GM08714 (cell line): ENCODE results near the gene IQSEC2.

ENCODE experiments used
- H3K4me3 ChIP-seq: fragments of 200-500 bp; sonication (Bioruptor generic); 2 replicates; pipeline ENCODE4 v1.5.1; 2014; ENCODE audit warnings: mild to moderate bottlenecking, low read length, inconsistent platforms
- ZNF274 ChIP-seq: IDR thresholded peaks from 2 replicates; pipeline ENCODE4 v1.6.1; 2012; ENCODE audit warnings: mild to moderate bottlenecking, low read depth, low read length

Gene IQSEC2

DNA sequence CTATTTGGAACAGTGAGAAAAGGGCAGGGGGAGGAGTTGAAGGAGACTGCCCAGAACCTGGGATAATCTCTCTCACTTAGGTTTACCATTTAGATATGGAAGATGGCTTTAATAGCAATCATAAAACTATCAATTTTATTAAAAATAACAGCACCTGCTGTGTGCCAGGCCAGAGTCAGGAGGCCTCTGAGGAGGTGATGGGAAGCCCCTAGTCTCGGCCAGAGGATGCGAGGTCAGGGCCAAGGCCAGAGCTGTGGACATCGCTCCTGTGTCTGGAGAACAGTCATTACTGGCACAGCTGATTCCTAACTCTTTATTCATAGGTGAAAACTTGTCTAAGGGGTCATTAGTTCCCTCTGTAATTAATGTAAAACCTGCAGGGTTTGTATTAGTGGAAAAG lies 4.2 kb upstream of the IQSEC2 start:
- H3K4me3 ChIP-seq, result no peak overlapping the region
- no peak for TF ChIP-seq ZNF274

- no peak overlapping the region for H3K4me3 ChIP-seq
- no peak for TF ChIP-seq ZNF274
Observed at GRCh38 chrX:53284684-53285447, 3.5 kb upstream of the IQSEC2 start.

DNA sequence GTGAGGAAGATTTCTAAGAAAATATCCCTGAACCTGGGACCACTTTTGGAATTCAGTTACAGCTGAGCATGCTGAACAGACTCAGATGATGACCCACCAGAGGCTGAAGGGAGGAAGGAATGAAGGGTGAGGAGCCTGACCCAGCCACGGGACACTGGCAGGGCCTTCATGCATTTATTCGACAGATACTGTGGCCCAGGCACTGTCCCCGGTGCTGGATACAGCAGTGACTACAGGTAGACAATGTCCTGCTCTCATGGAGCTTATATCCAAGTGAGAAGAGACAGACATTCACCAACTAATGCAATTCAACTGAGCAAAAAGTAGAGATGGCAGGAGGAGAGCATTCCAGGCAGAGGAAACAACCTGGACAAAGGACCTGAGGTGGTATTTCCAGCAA lies 2.2 kb upstream of the IQSEC2 start:
- H3K4me3 ChIP-seq, result no peak overlapping the region
- no peak for TF ChIP-seq ZNF274

DNA sequence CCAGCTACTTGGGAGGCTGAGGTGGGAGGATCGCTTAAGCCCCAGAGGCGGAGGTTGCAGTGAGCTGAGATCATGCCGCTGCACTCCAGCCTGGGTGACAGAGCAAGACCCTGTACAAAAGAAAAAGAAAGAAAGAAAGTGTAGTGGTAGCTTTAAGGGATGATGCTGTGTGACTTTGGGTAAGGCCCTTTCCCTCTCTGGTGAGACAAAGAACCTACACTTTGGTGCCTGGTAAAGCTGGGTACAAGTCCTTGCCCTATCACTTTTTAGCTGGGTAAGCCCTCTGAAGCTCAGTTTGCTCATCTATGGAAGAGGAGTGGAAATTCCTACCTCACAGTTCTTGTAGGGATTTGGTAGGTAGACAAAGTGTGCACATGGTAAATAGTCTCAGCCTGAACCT lies 1.7 kb upstream of the IQSEC2 start:
- no peak overlapping the region for H3K4me3 ChIP-seq
- TF ChIP-seq ZNF274, result no peak

DNA sequence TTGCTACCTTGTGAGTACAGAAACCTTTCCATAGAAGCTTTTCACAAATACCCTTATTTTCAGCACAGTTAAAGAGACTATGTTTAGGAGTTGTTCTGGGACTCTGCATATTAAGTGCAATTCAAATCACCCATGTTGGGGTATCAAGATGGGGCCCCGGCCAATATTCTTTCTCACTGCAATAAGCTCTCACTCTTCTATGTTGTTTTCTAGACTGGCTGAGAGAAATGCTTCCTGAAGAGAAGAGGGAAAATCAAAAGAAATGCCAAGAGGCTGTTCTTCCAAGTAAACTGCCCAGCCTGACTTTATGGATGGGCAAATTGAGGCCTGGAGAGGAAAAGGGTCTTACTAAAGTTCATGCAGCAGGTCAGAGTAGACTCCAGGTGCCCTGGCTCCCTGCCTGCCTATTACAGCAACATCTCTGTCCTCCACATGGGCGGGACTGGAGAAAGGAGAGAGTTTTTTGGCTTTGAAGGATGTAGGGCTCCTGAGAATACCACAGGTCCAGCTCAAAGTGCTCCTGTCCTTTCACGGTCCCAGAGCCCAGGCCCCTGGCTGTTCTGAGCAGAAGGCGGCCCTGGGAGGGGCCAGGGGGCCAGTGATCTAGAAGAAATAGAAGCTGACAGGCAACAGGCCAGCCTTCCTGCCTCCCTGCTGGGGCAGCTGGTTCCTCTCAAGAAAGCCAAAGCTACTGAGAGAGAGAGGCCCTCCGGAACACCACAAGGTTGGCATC lies 745 bp upstream of the IQSEC2 start:
- no peak for TF ChIP-seq ZNF274
- H3K4me3 ChIP-seq, result no peak overlapping the region

GRCh38 chrX:53280331-53281320 lies 758 bp downstream of the IQSEC2 start:
- TF ChIP-seq ZNF274, result no peak
- H3K4me3 ChIP-seq, result no peak overlapping the region

DNA sequence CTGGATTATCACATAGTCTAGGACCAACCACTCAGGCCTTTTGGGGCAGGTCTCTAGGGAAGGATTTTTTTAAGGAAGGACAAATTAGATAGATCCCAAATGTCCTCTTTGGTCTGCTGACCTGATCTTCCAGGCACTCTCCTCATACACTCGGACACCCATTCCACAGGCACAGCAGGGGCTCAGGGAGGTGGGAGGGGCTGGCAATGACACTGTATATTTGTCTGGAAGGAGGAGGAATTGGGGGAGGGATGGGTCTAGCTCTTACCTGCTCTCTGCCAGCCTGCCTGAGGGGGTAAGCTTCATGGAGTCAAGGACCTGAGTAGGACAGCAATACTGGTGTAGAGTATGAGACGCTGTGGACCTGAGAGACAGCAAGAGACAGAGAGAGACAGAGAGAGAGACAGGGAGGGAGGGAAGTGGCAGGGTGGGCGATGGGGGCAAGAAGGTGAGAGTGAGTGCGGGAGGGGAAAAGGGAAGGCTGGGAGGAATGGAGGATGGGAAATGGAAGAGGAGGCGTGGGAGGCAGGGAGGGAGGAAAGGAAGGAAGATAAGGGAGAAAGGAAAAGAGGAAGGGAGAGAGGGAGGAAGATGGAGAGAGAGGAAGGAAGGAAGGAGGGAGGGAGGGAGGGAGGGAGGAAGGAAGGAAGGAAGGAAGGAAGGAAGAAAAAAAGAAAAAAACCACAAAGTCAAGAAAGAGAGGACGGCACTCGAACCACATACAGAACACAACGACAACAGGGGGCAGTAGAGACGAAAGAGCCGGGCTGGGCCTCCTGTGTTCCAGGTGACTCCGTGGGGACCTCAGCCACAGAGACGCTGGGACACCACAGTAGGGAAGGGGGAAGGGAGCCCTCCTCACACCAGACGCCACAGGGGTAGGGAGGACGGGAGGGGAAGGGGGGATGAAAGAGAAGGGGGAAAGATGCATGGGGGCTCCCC lies 1.8 kb downstream of the IQSEC2 start:
- no peak overlapping the region for H3K4me3 ChIP-seq
- no peak for TF ChIP-seq ZNF274

- no peak overlapping the region for H3K4me3 ChIP-seq
- no peak for TF ChIP-seq ZNF274
Observed at GRCh38 chrX:53272808-53273337, 8.5 kb downstream of the IQSEC2 start.

GRCh38 chrX:53269536-53270107 lies 11.8 kb downstream of the IQSEC2 start:
- TF ChIP-seq ZNF274, result no peak

GRCh38 chrX:53268173-53268572 lies 13.2 kb downstream of the IQSEC2 start:
- TF ChIP-seq ZNF274, result no peak

More at GRCh38 chrX:53269536-53270107, 11.8 kb downstream of the IQSEC2 start:
- no peak overlapping the region for H3K4me3 ChIP-seq

DNA sequence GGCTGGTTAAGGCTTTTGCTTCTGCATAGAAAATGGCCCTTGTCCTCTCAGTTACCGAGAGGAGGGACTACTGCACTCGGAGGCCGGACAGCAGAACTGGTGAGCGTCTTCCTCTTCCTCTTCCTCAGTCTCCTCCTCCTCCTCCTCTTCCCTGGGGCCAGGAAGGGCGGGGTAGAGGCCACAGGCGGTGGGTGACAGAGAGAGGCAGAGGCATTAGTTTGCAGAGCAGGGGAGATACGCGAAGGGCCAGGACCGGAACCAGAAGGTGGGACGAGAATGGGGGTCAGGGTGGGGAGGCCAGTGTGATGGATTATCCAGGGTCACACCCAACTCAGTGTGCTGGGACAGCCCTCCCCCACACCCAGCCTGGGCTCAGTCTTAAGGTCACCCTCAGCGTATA lies 14.5 kb downstream of the IQSEC2 start:
- H3K4me3 ChIP-seq, result no peak overlapping the region
- no peak for TF ChIP-seq ZNF274

More at GRCh38 chrX:53268173-53268572, 13.2 kb downstream of the IQSEC2 start:
- no peak overlapping the region for H3K4me3 ChIP-seq

GRCh38 chrX:53265771-53266574 lies 15.4 kb downstream of the IQSEC2 start:
- no peak for TF ChIP-seq ZNF274
- no peak overlapping the region for H3K4me3 ChIP-seq
